Measurements from ENCODE around the gene DNALI1.
"Not testable (repeated sequence)": the region's sequence is repeated elsewhere in the genome, so short reads cannot be mapped to it uniquely, and the experiment has no call there.

DNALI1 gene

DNA sequence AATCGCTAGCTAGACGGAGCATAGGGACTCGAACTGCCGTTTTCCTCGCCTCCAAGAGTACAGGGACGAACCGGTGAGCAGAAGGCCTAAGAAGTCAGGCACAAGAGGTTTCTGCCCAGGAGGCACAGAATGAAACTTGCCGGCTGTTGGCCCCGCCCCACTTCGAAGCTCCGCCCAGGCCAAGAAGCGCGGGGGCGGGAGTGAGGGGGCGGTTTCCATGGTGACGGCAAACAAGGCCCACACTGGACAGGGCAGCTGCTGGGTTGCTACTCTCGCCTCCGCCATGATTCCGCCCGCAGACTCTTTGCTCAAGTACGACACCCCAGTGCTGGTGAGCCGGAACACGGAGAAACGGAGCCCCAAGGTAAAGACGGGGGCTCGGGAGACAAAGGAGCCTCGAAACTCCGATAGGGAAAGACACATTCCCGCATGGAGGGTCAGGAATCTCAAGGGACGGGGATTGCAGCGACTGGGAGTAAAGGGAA lies at the start of gene DNALI1:
DNALI1 (plus strand) TSS at position 229 of the 485 bp plus-strand sequence; CDS start at position 284, 55 bp downstream.
- peak; percentile 92 for DNase-seq (ENCODE audit: low spot score)

- DNase-seq (ENCODE audit: low spot score): peak; percentile 50
These were observed 47.6 kb upstream of the DNALI1 start for GRCh38 chr1:37509181-37509580.

DNA sequence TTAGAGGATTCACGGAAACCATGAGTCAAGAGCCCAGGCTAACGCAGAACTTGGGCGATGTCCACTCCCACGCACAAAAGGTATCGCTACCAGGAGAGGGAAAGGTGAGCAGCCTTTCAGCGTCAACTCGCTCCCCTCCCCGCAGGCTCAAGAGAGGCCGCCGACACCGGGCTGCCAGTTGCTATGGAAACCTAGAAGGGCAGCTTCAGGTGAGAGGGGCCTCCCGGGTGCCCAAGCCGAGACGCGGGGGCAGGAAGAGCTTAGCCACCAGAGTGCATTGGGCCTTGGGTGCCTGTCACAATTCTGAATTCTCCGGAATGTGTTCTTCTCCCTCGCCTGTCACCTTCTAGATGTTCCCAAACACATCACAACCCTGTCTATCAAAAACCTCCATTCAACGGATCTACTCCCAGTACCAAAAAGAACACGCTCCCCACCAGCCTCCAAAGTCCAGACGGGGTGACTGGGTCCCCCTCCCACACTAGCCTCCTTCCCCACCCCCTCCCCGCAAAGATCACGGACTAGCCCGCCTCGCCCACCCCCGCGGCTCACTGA lies 42.9 kb upstream of the DNALI1 start:
- DNase-seq (ENCODE audit: low spot score): peak; percentile 12

- peak; percentile 97 for DNase-seq (ENCODE audit: low spot score)
These were observed 42.2 kb upstream of the DNALI1 start, which contains the start of gene MEAF6 for GRCh38 chr1:37514350-37515184. TSS of gene MEAF6 (minus strand) at chr1:37514766. CDS start at chr1:37514746, 20 bp downstream.

- no peak for DNase-seq (ENCODE audit: low spot score)
These were observed 41.3 kb upstream of the DNALI1 start for GRCh38 chr1:37515185-37516034.

GRCh38 chr1:37517569-37517968 lies 39.2 kb upstream of the DNALI1 start:
- no peak for DNase-seq (ENCODE audit: low spot score)

DNA sequence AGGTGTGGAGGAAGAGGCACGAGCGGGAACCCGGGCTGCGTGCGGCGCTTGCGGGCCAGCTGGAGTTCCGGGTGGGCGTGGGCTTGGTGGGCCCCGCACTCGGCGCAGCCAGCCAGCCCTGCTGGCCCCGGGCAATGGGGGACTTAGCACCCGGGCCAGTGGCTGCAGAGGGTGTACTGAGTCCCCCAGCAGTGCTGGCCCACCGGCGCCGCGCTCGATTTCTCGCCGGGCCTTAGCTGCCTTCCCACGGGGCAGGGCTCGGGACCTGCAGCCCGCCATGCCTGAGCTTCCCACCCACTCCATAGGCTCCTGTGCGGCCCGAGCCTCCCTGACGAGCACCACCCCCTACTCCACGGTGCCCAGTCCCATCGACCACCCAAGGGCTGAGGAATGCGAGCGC lies 38.5 kb upstream of the DNALI1 start:
- DNase-seq (ENCODE audit: low spot score): not testable (repeated sequence)

DNA sequence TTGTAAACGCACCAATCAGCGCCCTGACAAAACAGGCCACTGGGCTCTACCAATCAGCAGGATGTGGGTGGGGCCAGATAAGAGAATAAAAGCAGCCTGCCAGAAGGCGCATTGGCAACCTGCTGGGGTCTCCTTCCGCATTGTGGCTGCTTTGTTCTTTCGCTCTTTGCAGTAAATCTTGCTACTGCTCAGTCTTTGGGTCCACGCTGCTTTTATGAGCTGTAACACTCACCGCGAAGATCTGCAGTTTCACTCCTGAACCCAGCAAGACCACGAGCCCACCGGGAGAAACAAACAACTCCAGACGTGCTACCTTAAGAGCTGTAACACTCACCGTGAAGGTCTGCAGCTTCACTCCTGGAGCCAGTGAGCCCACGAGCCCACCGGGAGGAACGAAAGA lies 37.8 kb upstream of the DNALI1 start:
- DNase-seq (ENCODE audit: low spot score): not testable (repeated sequence)

GRCh38 chr1:37519613-37520012 lies 37.1 kb upstream of the DNALI1 start:
- DNase-seq (ENCODE audit: low spot score): no peak

DNA sequence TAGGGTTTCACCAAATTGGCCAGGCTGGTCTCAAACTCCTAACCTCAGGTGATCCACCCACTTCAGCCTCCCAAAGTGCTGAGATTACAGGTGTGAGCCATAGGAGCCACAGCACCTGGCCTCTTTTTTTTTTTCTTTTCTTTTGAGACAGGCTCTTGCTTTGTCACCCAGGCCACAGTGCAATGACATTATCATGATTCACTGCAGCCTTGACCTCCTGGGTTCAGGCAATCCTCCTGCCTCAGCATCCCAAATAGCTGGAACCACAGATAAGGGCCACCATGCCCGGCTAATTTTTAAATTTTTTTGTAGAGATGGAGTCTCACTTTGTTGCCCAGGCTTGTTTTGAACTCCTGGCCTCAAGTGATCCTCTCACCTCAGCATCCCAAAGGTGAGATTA lies 26.9 kb upstream of the DNALI1 start:
- not testable (repeated sequence) for DNase-seq (ENCODE audit: low spot score)

DNA sequence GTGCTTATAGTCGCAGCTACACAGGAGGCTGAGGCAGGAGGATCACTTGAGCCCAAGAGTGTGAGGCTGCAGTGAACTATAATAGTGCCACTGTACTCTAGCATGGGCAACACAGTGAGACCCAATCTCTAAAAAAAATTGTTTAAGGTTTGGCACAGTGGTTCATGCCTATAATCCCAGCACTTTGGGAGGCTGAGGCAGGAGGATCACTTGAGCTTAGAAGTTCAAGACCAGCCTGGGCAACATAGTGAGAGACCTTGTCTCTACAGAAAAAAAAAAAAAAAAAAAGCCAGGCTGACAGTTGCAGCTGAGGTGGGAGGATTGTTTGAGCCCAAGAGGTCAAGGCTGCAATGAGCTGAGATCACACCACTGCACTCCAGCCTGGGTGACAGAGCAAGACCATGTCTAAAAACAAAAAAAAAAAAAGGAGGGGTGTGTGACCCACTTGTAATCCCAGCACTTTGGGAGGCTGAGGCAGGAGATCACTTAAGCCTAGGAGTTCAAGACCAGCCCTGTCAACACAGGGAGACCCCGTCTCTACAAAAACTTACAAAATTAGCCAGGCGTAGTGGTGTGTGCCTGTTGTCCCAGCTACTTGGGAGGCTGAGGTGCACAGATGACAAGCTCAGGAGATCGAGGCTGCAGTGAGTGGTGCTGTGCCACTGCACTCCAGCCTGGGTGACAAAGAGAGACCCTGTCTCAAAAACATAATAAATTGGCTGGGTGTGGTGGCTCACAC lies 24.2 kb upstream of the DNALI1 start:
- not testable (repeated sequence) for DNase-seq (ENCODE audit: low spot score)

- DNase-seq (ENCODE audit: low spot score): no peak
These were observed 23.2 kb upstream of the DNALI1 start for GRCh38 chr1:37533317-37534093.

- no peak for DNase-seq (ENCODE audit: low spot score)
These were observed 19.4 kb upstream of the DNALI1 start for GRCh38 chr1:37537378-37537777.

DNA sequence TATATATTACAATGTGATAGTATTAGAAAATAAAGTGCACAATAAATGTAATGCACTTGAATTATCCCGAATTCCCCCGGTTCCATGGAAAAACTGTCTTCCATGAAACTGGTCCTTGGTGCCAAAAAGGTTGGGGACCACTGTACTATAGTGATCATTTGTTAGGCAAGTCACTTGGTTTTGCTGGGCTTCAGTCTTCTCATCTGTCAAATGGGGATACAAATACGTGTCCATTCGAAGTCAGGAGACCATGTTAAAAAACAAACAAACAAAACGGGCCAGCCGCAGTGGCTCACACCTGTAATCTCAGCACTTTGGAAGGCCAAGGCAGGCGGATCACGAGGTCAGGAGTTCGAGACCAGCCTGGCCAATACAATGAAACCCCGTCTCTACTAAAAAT lies 17.6 kb upstream of the DNALI1 start:
- not testable (repeated sequence) for DNase-seq (ENCODE audit: low spot score)

GRCh38 chr1:37540036-37540785 lies 16.5 kb upstream of the DNALI1 start:
- DNase-seq (ENCODE audit: low spot score): no peak

DNA sequence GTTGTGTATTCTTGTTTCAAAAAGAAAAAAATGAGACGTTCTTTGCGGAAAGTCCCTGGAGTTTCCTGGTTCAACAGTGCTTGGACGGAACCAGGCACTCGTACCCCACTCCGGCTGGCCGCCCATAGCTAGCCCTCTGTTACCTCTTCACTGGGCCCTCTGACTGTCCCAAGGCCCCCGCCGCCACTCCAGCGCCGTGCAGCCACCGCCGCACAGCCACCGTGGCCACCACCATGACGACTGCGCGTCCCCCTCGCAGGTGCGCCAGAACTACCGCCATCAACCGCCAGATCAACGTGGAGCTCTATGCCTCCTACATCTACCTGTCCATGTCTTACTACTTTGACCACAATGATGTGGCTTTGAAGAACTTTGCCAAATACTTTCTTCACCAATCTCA lies 12.2 kb upstream of the DNALI1 start:
- no peak for DNase-seq (ENCODE audit: low spot score)

GRCh38 chr1:37545019-37545418 lies 11.7 kb upstream of the DNALI1 start:
- no peak for DNase-seq (ENCODE audit: low spot score)

DNA sequence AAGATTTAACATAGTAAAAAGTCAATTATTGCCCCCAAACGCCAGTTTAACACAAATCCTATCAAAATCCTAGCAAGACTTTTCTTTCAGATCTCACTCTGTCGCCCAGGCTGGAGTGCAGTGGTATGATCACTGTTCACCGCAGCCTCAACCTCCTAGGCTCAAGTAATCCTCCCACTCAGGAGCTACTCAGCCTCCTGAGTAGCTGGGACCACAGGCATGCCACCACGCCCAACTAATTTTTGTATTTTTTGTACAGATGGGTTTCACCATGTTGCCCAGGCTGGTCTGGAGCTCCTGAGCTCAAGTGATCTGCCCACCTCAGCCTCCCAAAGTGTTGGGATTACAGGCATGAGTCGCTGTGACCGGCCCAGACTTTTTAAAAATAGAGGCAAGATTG lies 7.4 kb upstream of the DNALI1 start:
- DNase-seq (ENCODE audit: low spot score): no peak

DNA sequence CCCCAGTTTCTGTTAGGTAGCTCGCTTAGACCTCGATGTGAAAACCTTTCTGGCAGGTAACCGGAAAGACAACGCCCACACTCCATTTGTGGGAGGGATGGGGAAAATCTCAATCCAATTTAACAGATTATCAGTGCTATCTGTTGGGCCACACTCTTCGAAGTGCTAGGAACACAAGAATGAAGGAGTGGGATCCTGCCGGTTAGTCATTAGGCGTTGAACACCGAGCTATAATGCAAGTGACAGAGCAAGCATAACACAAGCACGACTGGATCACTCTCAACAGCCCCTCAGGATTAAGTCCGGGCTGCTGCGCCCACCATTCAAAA lies 3.2 kb upstream of the DNALI1 start:
- no peak for DNase-seq (ENCODE audit: low spot score)
